GM23338 (cell line): Measurements from ENCODE around the gene GKN2. TPM values are rescaled to one million over a fixed set of nuclear protein-coding genes. Genes with fewer than 3 reads are reported as not detected.

ENCODE experiments used
- ATAC-seq: fragments of 200-7000 bp; cut with Tn5 transposase; 3 replicates; pipeline ENCODE4 v1.9.1; 2020
- DNase-seq: peaks from one replicate; pipeline ENCODE4 v3.0.0-alpha.2; 2015; ENCODE audit warnings: low spot score
- H2AFZ ChIP-seq: fragments of 200-600 bp; sonication (generic); 2 replicates; pipeline ENCODE4 v1.8.0; 2016; ENCODE audit warnings: antibody characterized with exemption, mild to moderate bottlenecking, moderate library complexity
- H3F3A ChIP-seq: fragments of 200-600 bp; sonication (generic); replicated peaks from 2 replicates; pipeline ENCODE4 v1.8.0; 2017; ENCODE audit warnings: antibody characterized with exemption, mixed run types, low read depth
- H3K27ac ChIP-seq: fragments of 200-600 bp; sonication (generic); 2 replicates; pipeline ENCODE4 v1.6.1; 2016; ENCODE audit warnings: low read depth
- H3K27me3 ChIP-seq: fragments of 200-600 bp; sonication (generic); 2 replicates; pipeline ENCODE4 v1.8.0; 2016; ENCODE audit warnings: mild to moderate bottlenecking, mixed run types, moderate library complexity; ENCODE audit not compliant: insufficient read depth
- H3K36me3 ChIP-seq: fragments of 200-600 bp; sonication (generic); 2 replicates; pipeline ENCODE4 v1.8.0; 2016; ENCODE audit warnings: mild to moderate bottlenecking; ENCODE audit not compliant: insufficient read depth
- H3K4me1 ChIP-seq: fragments of 200-600 bp; sonication (generic); 2 replicates; pipeline ENCODE4 v1.8.0; 2016; ENCODE audit warnings: mild to moderate bottlenecking, moderate library complexity; ENCODE audit not compliant: insufficient read depth
- H3K4me2 ChIP-seq: fragments of 200-600 bp; sonication (generic); 2 replicates; pipeline ENCODE4 v1.7.1; 2017; ENCODE audit warnings: mixed run types
- H3K4me3 ChIP-seq: fragments of 200-600 bp; sonication (generic); 2 replicates; pipeline ENCODE4 v1.6.1; 2016; ENCODE audit warnings: mixed run types
- H3K79me2 ChIP-seq: fragments of 200-600 bp; sonication (generic); replicated peaks from 2 replicates; pipeline ENCODE4 v1.8.0; 2017; ENCODE audit warnings: mild to moderate bottlenecking; ENCODE audit not compliant: insufficient read depth
- H3K9me2 ChIP-seq: fragments of 200-600 bp; sonication (generic); 2 replicates; pipeline ENCODE4 v1.8.0; 2017; ENCODE audit not compliant: insufficient read depth
- H4K20me1 ChIP-seq: fragments of 200-600 bp; sonication (generic); replicated peaks from 2 replicates; pipeline ENCODE4 v1.8.0; 2017; ENCODE audit warnings: mild to moderate bottlenecking; ENCODE audit not compliant: insufficient read depth
- H3K27ac Mint-ChIP-seq: 2 replicates; pipeline ENCODE4 v1.8.0; 2020; ENCODE audit warnings: inconsistent platforms, mild to moderate bottlenecking, moderate library complexity, mixed read lengths
- H3K27me3 Mint-ChIP-seq: 3 replicates; pipeline ENCODE4 v1.8.0; 2022; ENCODE audit warnings: low read depth, mild to moderate bottlenecking, moderate library complexity, mixed read lengths, inconsistent platforms; ENCODE audit not compliant: insufficient read depth, poor library complexity
- H3K36me3 Mint-ChIP-seq: 3 replicates; pipeline ENCODE4 v1.8.0; 2021; ENCODE audit warnings: low read depth, mild to moderate bottlenecking, inconsistent platforms, moderate library complexity, mixed read lengths
- H3K4me1 Mint-ChIP-seq: 3 replicates; pipeline ENCODE4 v1.8.0; 2020; ENCODE audit warnings: mild to moderate bottlenecking, inconsistent platforms, mixed read lengths
- H3K4me3 Mint-ChIP-seq: 3 replicates; pipeline ENCODE4 v1.8.0; 2021; ENCODE audit warnings: moderate library complexity, mild to moderate bottlenecking, inconsistent platforms, mixed read lengths
- H3K9me3 Mint-ChIP-seq: 3 replicates; pipeline ENCODE4 v1.8.0; 2020; ENCODE audit warnings: moderate library complexity, mild to moderate bottlenecking, inconsistent platforms, mixed read lengths
- CREB1 ChIP-seq: fragments of 250-450 bp; sonication (Bioruptor Pico); IDR thresholded peaks from 2 replicates; pipeline ENCODE4 v1.5.0; 2020; ENCODE audit warnings: low read depth, mild to moderate bottlenecking, moderate library complexity
- EZH2 ChIP-seq: fragments of 200-600 bp; sonication (generic); IDR thresholded peaks from one replicate; pipeline ENCODE4 v1.8.0; 2017; ENCODE audit warnings: antibody characterized with exemption, mild to moderate bottlenecking, low read depth; ENCODE audit not compliant: unreplicated experiment
- POLR2AphosphoS5 ChIP-seq: IDR thresholded peaks from 2 replicates; pipeline ENCODE4 v1.6.1; 2016; ENCODE audit warnings: antibody characterized with exemption, low read depth
- STAT1 ChIP-seq: IDR thresholded peaks from one replicate; pipeline ENCODE4 v1.6.1; 2016; ENCODE audit warnings: antibody characterized with exemption; ENCODE audit not compliant: unreplicated experiment
- ZNF114 ChIP-seq: fragments of 250-450 bp; sonication (Bioruptor Pico); IDR thresholded peaks from 2 replicates; pipeline ENCODE4 v1.5.0; 2020; ENCODE audit warnings: mild to moderate bottlenecking, moderate library complexity
- ZNF331 ChIP-seq: fragments of 250-450 bp; sonication (Bioruptor Pico); IDR thresholded peaks from 2 replicates; pipeline ENCODE4 v1.5.0; 2020; ENCODE audit warnings: low read depth, mild to moderate bottlenecking, moderate library complexity
- polyA plus RNA-seq: library from polyadenylated mRNA; unstranded; fragments of >200 nt; fragmentation: Nextera tagmentation; extraction: Ambion mirVana; gene quantifications from 2 replicates; pipeline ENCODE4 v1.2.1, GENCODE V29; 2016
- total RNA-seq: library from RNA; depleted of rRNA; stranded (reverse); fragments of >200 nt; shearing (Covaris generic); gene quantifications from 2 replicates; pipeline ENCODE4 v1.2.3, GENCODE V29; 2014
- TF ChIP-seq, protein P1 (sequence below): IDR thresholded peaks from 2 replicates; pipeline ENCODE4 v1.6.1; 2016; ENCODE audit warnings: antibody characterized with exemption
- TF ChIP-seq, protein P2 (sequence below), 2 experiments: fragments of 200-600 bp in 1 of 2; sonication (generic) in 1 of 2; conservative IDR thresholded peaks; 2 replicates each; pipeline versions ENCODE4 v1.5.1 to v1.6.1; 2016 to 2017; ENCODE audit warnings: antibody characterized with exemption in 2 of 2, low read depth in 2 of 2, mild to moderate bottlenecking in 2 of 2, moderate library complexity in 1 of 2
- TF ChIP-seq, protein P3 (sequence below): fragments of 250-450 bp; sonication (Bioruptor Pico); IDR thresholded peaks from 2 replicates; pipeline ENCODE4 v1.5.0; 2020; ENCODE audit warnings: mild to moderate bottlenecking, moderate library complexity
- TF ChIP-seq, protein P4 (sequence below): IDR thresholded peaks from one replicate; pipeline ENCODE4 v1.6.1; 2018; ENCODE audit warnings: antibody characterized with exemption; ENCODE audit not compliant: unreplicated experiment

Gene GKN2
- total and polyA plus RNA-seq, 2 experiments from 2014 or later = not detected

DNA sequence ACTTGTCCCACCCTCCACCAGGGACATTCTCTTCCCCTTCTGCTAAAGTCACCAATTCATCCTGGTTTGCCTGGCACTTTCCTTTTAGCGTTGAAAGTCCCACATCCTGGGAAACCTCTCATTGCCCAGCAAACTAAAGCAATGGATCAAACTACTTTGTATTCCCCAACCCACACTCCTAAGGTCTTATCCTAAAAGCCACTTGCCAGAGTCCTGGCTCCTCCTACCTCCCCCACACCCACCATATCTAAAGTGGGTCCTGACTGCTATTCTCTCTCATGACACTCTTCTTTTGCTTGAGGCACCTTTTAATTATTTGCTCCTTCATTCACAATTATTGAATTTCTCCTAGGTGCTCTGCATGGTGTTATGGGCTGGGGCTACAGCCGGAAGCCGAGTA lies 40.6 kb downstream of the GKN2 start:
- peaks cover 15% of the 10 kb centered on the region for H3K4me1 ChIP-seq
- H3K36me3 ChIP-seq = no peaks in the 10 kb centered on the region
- ATAC-seq (no peak), DNase-seq (no peak)
- H3K9me2 ChIP-seq = peaks cover 8% of the 10 kb centered on the region; the same call in 1 of the 2 replicates
- H2AFZ ChIP-seq = no peak overlapping the region
- H4K20me1 ChIP-seq = no peaks in the 10 kb centered on the region
- Mint-ChIP-seq H3K27ac (no peak overlapping the region), H3K36me3 (no peaks in the 10 kb centered on the region; the same call in 2 of the 3 replicates), H3K9me3 (no peaks in the 10 kb centered on the region), H3K4me3 (no peak overlapping the region), H3K27me3 (peaks cover 3% of the 10 kb centered on the region), H3K4me1 (peaks cover 15% of the 10 kb centered on the region)
- no peaks in the 10 kb centered on the region for H3K27me3 ChIP-seq
- TF ChIP-seq EZH2 (no peak), POLR2AphosphoS5 (no peak), CREB1 (CRISPR knock-in tag) (no peak), ZNF114 (no peak), STAT1 (no peak), ZNF331 (CRISPR knock-in tag) (no peak)
- TF ChIP-seq, protein P1, sequence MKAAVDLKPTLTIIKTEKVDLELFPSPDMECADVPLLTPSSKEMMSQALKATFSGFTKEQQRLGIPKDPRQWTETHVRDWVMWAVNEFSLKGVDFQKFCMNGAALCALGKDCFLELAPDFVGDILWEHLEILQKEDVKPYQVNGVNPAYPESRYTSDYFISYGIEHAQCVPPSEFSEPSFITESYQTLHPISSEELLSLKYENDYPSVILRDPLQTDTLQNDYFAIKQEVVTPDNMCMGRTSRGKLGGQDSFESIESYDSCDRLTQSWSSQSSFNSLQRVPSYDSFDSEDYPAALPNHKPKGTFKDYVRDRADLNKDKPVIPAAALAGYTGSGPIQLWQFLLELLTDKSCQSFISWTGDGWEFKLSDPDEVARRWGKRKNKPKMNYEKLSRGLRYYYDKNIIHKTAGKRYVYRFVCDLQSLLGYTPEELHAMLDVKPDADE = no peak
- TF ChIP-seq, protein P2, sequence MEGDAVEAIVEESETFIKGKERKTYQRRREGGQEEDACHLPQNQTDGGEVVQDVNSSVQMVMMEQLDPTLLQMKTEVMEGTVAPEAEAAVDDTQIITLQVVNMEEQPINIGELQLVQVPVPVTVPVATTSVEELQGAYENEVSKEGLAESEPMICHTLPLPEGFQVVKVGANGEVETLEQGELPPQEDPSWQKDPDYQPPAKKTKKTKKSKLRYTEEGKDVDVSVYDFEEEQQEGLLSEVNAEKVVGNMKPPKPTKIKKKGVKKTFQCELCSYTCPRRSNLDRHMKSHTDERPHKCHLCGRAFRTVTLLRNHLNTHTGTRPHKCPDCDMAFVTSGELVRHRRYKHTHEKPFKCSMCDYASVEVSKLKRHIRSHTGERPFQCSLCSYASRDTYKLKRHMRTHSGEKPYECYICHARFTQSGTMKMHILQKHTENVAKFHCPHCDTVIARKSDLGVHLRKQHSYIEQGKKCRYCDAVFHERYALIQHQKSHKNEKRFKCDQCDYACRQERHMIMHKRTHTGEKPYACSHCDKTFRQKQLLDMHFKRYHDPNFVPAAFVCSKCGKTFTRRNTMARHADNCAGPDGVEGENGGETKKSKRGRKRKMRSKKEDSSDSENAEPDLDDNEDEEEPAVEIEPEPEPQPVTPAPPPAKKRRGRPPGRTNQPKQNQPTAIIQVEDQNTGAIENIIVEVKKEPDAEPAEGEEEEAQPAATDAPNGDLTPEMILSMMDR (conservative IDR thresholded peaks at IDR 0.05; ENCODE audit: low read depth in 2 of 2) = no peak
- TF ChIP-seq, protein P3, sequence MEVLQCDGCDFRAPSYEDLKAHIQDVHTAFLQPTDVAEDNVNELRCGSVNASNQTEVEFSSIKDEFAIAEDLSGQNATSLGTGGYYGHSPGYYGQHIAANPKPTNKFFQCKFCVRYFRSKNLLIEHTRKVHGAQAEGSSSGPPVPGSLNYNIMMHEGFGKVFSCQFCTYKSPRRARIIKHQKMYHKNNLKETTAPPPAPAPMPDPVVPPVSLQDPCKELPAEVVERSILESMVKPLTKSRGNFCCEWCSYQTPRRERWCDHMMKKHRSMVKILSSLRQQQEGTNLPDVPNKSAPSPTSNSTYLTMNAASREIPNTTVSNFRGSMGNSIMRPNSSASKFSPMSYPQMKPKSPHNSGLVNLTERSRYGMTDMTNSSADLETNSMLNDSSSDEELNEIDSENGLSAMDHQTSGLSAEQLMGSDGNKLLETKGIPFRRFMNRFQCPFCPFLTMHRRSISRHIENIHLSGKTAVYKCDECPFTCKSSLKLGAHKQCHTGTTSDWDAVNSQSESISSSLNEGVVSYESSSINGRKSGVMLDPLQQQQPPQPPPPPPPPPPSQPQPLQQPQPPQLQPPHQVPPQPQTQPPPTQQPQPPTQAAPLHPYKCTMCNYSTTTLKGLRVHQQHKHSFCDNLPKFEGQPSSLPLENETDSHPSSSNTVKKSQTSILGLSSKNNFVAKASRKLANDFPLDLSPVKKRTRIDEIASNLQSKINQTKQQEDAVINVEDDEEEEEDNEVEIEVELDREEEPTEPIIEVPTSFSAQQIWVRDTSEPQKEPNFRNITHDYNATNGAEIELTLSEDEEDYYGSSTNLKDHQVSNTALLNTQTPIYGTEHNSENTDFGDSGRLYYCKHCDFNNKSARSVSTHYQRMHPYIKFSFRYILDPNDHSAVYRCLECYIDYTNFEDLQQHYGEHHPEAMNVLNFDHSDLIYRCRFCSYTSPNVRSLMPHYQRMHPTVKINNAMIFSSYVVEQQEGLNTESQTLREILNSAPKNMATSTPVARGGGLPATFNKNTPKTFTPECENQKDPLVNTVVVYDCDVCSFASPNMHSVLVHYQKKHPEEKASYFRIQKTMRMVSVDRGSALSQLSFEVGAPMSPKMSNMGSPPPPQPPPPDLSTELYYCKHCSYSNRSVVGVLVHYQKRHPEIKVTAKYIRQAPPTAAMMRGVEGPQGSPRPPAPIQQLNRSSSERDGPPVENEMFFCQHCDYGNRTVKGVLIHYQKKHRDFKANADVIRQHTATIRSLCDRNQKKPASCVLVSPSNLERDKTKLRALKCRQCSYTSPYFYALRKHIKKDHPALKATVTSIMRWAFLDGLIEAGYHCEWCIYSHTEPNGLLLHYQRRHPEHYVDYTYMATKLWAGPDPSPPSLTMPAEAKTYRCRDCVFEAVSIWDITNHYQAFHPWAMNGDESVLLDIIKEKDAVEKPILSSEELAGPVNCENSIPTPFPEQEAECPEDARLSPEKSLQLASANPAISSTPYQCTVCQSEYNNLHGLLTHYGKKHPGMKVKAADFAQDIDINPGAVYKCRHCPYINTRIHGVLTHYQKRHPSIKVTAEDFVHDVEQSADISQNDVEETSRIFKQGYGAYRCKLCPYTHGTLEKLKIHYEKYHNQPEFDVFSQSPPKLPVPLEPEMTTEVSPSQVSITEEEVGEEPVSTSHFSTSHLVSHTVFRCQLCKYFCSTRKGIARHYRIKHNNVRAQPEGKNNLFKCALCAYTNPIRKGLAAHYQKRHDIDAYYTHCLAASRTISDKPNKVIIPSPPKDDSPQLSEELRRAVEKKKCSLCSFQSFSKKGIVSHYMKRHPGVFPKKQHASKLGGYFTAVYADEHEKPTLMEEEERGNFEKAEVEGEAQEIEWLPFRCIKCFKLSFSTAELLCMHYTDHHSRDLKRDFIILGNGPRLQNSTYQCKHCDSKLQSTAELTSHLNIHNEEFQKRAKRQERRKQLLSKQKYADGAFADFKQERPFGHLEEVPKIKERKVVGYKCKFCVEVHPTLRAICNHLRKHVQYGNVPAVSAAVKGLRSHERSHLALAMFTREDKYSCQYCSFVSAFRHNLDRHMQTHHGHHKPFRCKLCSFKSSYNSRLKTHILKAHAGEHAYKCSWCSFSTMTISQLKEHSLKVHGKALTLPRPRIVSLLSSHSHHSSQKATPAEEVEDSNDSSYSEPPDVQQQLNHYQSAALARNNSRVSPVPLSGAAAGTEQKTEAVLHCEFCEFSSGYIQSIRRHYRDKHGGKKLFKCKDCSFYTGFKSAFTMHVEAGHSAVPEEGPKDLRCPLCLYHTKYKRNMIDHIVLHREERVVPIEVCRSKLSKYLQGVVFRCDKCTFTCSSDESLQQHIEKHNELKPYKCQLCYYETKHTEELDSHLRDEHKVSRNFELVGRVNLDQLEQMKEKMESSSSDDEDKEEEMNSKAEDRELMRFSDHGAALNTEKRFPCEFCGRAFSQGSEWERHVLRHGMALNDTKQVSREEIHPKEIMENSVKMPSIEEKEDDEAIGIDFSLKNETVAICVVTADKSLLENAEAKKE (CRISPR knock-in tag) = no peak
- TF ChIP-seq, protein P4, sequence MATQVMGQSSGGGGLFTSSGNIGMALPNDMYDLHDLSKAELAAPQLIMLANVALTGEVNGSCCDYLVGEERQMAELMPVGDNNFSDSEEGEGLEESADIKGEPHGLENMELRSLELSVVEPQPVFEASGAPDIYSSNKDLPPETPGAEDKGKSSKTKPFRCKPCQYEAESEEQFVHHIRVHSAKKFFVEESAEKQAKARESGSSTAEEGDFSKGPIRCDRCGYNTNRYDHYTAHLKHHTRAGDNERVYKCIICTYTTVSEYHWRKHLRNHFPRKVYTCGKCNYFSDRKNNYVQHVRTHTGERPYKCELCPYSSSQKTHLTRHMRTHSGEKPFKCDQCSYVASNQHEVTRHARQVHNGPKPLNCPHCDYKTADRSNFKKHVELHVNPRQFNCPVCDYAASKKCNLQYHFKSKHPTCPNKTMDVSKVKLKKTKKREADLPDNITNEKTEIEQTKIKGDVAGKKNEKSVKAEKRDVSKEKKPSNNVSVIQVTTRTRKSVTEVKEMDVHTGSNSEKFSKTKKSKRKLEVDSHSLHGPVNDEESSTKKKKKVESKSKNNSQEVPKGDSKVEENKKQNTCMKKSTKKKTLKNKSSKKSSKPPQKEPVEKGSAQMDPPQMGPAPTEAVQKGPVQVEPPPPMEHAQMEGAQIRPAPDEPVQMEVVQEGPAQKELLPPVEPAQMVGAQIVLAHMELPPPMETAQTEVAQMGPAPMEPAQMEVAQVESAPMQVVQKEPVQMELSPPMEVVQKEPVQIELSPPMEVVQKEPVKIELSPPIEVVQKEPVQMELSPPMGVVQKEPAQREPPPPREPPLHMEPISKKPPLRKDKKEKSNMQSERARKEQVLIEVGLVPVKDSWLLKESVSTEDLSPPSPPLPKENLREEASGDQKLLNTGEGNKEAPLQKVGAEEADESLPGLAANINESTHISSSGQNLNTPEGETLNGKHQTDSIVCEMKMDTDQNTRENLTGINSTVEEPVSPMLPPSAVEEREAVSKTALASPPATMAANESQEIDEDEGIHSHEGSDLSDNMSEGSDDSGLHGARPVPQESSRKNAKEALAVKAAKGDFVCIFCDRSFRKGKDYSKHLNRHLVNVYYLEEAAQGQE = no peak
- H3F3A ChIP-seq = no peaks in the 10 kb centered on the region
- H3K79me2 ChIP-seq = no peaks in the 10 kb centered on the region
- H3K4me3 ChIP-seq = no peak overlapping the region
- H3K4me2 ChIP-seq = no peak overlapping the region
- no peak overlapping the region for H3K27ac ChIP-seq
